Heart left ventricle (tissue), 13 donors: ENCODE measurements around the gene TFB2M.

Experiments
- POLR2A ChIP-seq, 2 donors: fragments of 450-650 bp; IDR thresholded peaks; one replicate each; pipeline ENCODE4 v1.6.1; 2017; ENCODE audit warnings: antibody characterized with exemption in 2 of 2, mild to moderate bottlenecking in 2 of 2, moderate library complexity in 2 of 2
- TF ChIP-seq, protein P1 (sequence below), 12 donors: fragments of 200-600 bp; sonication (generic) in 4 of 12; IDR thresholded peaks; one replicate each; pipeline versions ENCODE4 v1.5.0 to v1.8.0; 2018 to 2022; ENCODE audit warnings: antibody characterized with exemption in 12 of 12, mild to moderate bottlenecking in 5 of 12
- donor health status: ischemic (EF 13 %, LVEDD 7.1; RV severe dilation, severe dysfunction).
- donor health status: DM: no; HTN: yes; CAD: no.
- donor health status: DM: no; HTN: no; CAD: no.
- donor health status: ischemic (EF 25% LVEDD 6.9; RV normal size, moderate dysfunction).
- donor health status: ischemic (EF 25% LVEDD 5.7; RV mildly dilated, moderate dysfunction).
- donor health status: ischemic (EF 35%, LVEDD 5.7; RV mildly dilated, moderate dysfunction).
- donor health status: nonischemic (EF 11% LVEDD 7.7; RV severe dilation, severe dysfunction).
- donor health status: DM: yes; HTN: yes; CAD: no.
- donor health status: PGD.
- donor health status: ischemic (EF 29% LVEDD 5.4; RV normal size, mild dysfunction).
- donor health status: nonischemic (EF 23%, LVEDD 6.1; RV moderate dilation, normal function).

DNA sequence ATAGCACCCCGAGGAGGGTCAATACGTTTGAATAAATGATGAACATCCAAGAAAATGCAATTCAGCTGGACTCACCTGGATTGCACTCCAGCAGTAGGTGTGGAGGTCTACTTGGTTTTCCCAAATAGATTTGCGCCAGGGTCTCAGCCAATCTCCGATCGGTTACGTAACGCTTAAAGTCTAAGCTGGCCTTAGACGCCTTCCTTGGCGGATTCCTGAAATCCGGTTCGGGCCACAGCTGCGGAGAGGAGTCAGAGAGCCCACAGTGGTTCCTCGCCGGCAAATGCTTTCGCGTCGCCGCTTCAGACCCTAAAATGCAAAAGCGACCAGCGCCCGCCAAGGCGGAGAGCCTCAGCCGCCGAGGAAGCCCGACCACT is 322 bp downstream of the TFB2M start:
- TF ChIP-seq, protein P1, sequence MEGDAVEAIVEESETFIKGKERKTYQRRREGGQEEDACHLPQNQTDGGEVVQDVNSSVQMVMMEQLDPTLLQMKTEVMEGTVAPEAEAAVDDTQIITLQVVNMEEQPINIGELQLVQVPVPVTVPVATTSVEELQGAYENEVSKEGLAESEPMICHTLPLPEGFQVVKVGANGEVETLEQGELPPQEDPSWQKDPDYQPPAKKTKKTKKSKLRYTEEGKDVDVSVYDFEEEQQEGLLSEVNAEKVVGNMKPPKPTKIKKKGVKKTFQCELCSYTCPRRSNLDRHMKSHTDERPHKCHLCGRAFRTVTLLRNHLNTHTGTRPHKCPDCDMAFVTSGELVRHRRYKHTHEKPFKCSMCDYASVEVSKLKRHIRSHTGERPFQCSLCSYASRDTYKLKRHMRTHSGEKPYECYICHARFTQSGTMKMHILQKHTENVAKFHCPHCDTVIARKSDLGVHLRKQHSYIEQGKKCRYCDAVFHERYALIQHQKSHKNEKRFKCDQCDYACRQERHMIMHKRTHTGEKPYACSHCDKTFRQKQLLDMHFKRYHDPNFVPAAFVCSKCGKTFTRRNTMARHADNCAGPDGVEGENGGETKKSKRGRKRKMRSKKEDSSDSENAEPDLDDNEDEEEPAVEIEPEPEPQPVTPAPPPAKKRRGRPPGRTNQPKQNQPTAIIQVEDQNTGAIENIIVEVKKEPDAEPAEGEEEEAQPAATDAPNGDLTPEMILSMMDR (IDR thresholded peaks at IDR 0.05) = no peak
- no peak for TF ChIP-seq POLR2A (IDR thresholded peaks at IDR 0.05)
